PC-3 (cell line): ENCODE results near the gene TCP11. TPM values are rescaled to one million over a fixed set of nuclear protein-coding genes. Genes with fewer than 3 reads are reported as not detected.
"Not testable (repeated sequence)": the region's sequence is repeated elsewhere in the genome, so short reads cannot be mapped to it uniquely, and the experiment has no call there.

Source experiments
- ATAC-seq: fragments of 200-7000 bp; cut with Tn5 transposase; 2 replicates; pipeline ENCODE4 v1.9.1; 2020; ENCODE audit warnings: mild to moderate bottlenecking, moderate library complexity
- BruUV-seq: library from RNA; stranded (reverse); fragments of 400-500 nt; replicated peaks from 2 replicates; lab custom pipeline; 2021; lab: Mats Ljungman, UMichigan
- CTCF ChIA-PET: fragments of 300-600 bp; sonication (Branson Sonifier 250); formaldehyde crosslinking; loops from one replicate; lab custom pipeline; 2022; ENCODE audit warnings: antibody characterized with exemption; lab: Charles Lee
- POLR2A ChIA-PET: fragments of 300-600 bp; sonication (Branson Sonifier 250); formaldehyde crosslinking; loops from one replicate; lab custom pipeline; 2022; ENCODE audit warnings: antibody characterized with exemption; ENCODE audit not compliant: unreplicated experiment; lab: Charles Lee
- DNase-seq: peaks from one replicate; pipeline ENCODE4 v3.0.0-alpha.2; 2015
- H2AFZ ChIP-seq: fragments of 300-600 bp; sonication (generic); 2 replicates; pipeline ENCODE4 v1.6.0; 2016; ENCODE audit warnings: antibody characterized with exemption, low read length
- H3F3A ChIP-seq: fragments of 300-600 bp; sonication (generic); one replicate; pipeline ENCODE4 v1.6.0; 2017; ENCODE audit warnings: antibody characterized with exemption, low read length, control low read depth, mild to moderate bottlenecking; ENCODE audit not compliant: unreplicated experiment
- H3K27ac ChIP-seq: fragments of 300-600 bp; sonication (generic); 2 replicates; pipeline ENCODE4 v1.5.1; 2016; ENCODE audit warnings: mild to moderate bottlenecking, low read length
- H3K27me3 ChIP-seq: fragments of 300-600 bp; sonication (generic); 2 replicates; pipeline ENCODE4 v1.6.1; 2016; ENCODE audit warnings: low read length, mixed read lengths
- H3K36me3 ChIP-seq: fragments of 300-600 bp; sonication (generic); 2 replicates; pipeline ENCODE4 v1.6.1; 2016; ENCODE audit warnings: low read depth, mixed run types, low read length, mixed read lengths
- H3K4me1 ChIP-seq: fragments of 300-600 bp; sonication (generic); 2 replicates; pipeline ENCODE4 v1.5.1; 2016; ENCODE audit warnings: low read length; ENCODE audit not compliant: insufficient read depth
- H3K4me2 ChIP-seq: fragments of 300-600 bp; sonication (generic); 2 replicates; pipeline ENCODE4 v1.6.0; 2016; ENCODE audit warnings: low read length
- H3K4me3 ChIP-seq: fragments of 300-600 bp; sonication (generic); 2 replicates; pipeline ENCODE4 v1.5.1; 2016; ENCODE audit warnings: mild to moderate bottlenecking, low read length, mixed read lengths
- H3K79me2 ChIP-seq: fragments of 300-600 bp; sonication (generic); 2 replicates; pipeline ENCODE4 v1.6.1; 2017; ENCODE audit warnings: low read length, mixed read lengths
- H3K9ac ChIP-seq: fragments of 300-600 bp; sonication (generic); 2 replicates; pipeline ENCODE4 v1.6.0; 2016; ENCODE audit warnings: mild to moderate bottlenecking, low read length
- H3K9me2 ChIP-seq: fragments of 300-600 bp; sonication (generic); replicated peaks from 2 replicates; pipeline ENCODE4 v1.6.1; 2016; ENCODE audit warnings: mixed run types, low read length, mixed read lengths
- H3K9me3 ChIP-seq: fragments of 300-600 bp; sonication (generic); 2 replicates; pipeline ENCODE4 v1.6.1; 2016; ENCODE audit warnings: low read length, mixed read lengths
- H4K20me1 ChIP-seq: fragments of 300-600 bp; sonication (generic); 2 replicates; pipeline ENCODE4 v1.6.1; 2016; ENCODE audit warnings: low read length, mixed read lengths
- EZH2 ChIP-seq: fragments of 300-600 bp; sonication (generic); IDR thresholded peaks from one replicate; pipeline ENCODE4 v1.6.1; 2017; ENCODE audit warnings: antibody characterized with exemption, mild to moderate bottlenecking, low read length; ENCODE audit not compliant: unreplicated experiment
- EZH2phosphoT487 ChIP-seq: fragments of 300-600 bp; sonication (generic); IDR thresholded peaks from 2 replicates; pipeline ENCODE4 v1.6.1; 2018; ENCODE audit warnings: mild to moderate bottlenecking, antibody characterized with exemption, low read length, borderline replicate concordance
- intact Hi-C: fragments of 100-400 bp; cut with micrococcal nuclease; formaldehyde crosslinking; loops from 2 replicates; pipeline ENCODE4 v1.9.0; 2023
- total RNA-seq: library from RNA; depleted of rRNA; stranded (reverse); fragments of >200 nt; gene quantifications from 2 replicates; pipeline ENCODE4 v1.2.3, GENCODE V29; 2014
- TF ChIP-seq, protein P1 (sequence below): fragments of 300-600 bp; sonication (generic); conservative IDR thresholded peaks from 2 replicates; pipeline ENCODE4 v1.5.1; 2017; ENCODE audit warnings: antibody characterized with exemption, low read depth, mild to moderate bottlenecking, low read length

The TCP11 gene
- total RNA-seq, 1 experiment from 2014 or later = 1.3 TPM

- ChIA-PET CTCF (no interaction called here), POLR2A (no interaction called here)
- no peaks in the 10 kb centered on the region for H3K4me1 ChIP-seq
- no peak overlapping the region for H3K9ac ChIP-seq
- H3K4me2 ChIP-seq = no peak overlapping the region
- no peaks in the 10 kb centered on the region for H3K9me2 ChIP-seq
- no peaks in the 10 kb centered on the region for H3K9me3 ChIP-seq
- no TSS peak for BruUV-seq
- H3K36me3 ChIP-seq = no peaks in the 10 kb centered on the region
- no peak overlapping the region for H3K27ac ChIP-seq
- TF ChIP-seq EZH2phosphoT487 (no peak), EZH2 (no peak)
- TF ChIP-seq, protein P1, sequence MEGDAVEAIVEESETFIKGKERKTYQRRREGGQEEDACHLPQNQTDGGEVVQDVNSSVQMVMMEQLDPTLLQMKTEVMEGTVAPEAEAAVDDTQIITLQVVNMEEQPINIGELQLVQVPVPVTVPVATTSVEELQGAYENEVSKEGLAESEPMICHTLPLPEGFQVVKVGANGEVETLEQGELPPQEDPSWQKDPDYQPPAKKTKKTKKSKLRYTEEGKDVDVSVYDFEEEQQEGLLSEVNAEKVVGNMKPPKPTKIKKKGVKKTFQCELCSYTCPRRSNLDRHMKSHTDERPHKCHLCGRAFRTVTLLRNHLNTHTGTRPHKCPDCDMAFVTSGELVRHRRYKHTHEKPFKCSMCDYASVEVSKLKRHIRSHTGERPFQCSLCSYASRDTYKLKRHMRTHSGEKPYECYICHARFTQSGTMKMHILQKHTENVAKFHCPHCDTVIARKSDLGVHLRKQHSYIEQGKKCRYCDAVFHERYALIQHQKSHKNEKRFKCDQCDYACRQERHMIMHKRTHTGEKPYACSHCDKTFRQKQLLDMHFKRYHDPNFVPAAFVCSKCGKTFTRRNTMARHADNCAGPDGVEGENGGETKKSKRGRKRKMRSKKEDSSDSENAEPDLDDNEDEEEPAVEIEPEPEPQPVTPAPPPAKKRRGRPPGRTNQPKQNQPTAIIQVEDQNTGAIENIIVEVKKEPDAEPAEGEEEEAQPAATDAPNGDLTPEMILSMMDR = no peak
- no peak for ATAC-seq
- no peaks in the 10 kb centered on the region for H4K20me1 ChIP-seq
- no peaks in the 10 kb centered on the region for H3F3A ChIP-seq
- H3K27me3 ChIP-seq = no peaks in the 10 kb centered on the region
- no peak overlapping the region for H2AFZ ChIP-seq
- no peak for DNase-seq
- no peak overlapping the region for H3K4me3 ChIP-seq
- no peaks in the 10 kb centered on the region for H3K79me2 ChIP-seq
- intact Hi-C loops = no loop called here
Measured at GRCh38 chr6:35108309-35108885, 32.7 kb downstream of the TCP11 start.

DNA sequence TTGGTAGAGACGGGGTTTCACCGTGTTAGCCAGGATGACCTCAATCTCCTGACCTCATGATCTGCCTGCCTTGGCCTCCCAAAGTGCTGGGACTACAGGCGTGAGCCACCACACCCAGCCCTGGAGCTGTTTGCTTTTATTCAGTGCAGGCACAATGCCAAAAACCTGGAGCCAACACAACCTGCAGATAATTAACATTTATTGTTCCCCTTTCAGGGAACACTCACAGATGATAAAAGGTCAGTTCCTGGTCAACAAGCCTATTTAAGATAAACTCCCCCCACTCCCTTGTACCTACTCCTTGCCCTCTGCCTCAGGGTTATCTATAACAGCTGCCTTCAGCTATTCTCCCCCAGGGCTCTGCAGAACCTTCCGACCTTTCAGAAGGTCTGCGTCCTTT, 33.4 kb downstream of the TCP11 start:
- H3K9ac ChIP-seq, H3K9me3 ChIP-seq, H3K4me1 ChIP-seq, H3K79me2 ChIP-seq, H4K20me1 ChIP-seq, H3K4me2 ChIP-seq, H3K27me3 ChIP-seq, H3K27ac ChIP-seq, CTCF ChIA-PET, POLR2A ChIA-PET, H3K36me3 ChIP-seq, H3F3A ChIP-seq, BruUV-seq, H3K9me2 ChIP-seq, H2AFZ ChIP-seq, DNase-seq, ATAC-seq, H3K4me3 ChIP-seq, intact Hi-C loops: not testable (repeated sequence)

DNA sequence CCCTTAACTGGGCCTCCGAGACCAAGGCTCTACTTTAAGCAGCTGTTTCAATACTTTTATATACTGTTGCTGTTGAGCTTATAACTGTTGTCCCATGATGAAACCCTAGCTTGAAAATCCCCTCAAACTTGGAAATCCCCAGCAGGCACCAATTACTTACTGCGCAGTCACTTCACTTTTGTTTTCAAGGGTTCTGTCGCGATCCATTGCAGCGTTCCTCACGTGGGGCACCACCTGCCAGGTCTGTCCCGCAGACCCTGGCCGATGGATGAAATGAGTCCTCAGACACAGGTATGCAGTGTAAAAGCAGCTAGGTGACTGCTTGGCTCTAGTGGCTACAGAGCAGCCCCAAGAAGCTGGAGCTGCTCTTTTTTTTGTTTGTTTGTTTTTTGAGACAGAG, 33.9 kb downstream of the TCP11 start:
- intact Hi-C loops, H3K27ac ChIP-seq, H3K79me2 ChIP-seq, H3F3A ChIP-seq, H3K4me3 ChIP-seq, H2AFZ ChIP-seq, H3K4me2 ChIP-seq, ATAC-seq, H3K36me3 ChIP-seq, H3K9me3 ChIP-seq, H3K27me3 ChIP-seq, H3K9ac ChIP-seq, DNase-seq, CTCF ChIA-PET, H3K9me2 ChIP-seq, POLR2A ChIA-PET, H4K20me1 ChIP-seq, H3K4me1 ChIP-seq, BruUV-seq: not testable (repeated sequence)

DNA sequence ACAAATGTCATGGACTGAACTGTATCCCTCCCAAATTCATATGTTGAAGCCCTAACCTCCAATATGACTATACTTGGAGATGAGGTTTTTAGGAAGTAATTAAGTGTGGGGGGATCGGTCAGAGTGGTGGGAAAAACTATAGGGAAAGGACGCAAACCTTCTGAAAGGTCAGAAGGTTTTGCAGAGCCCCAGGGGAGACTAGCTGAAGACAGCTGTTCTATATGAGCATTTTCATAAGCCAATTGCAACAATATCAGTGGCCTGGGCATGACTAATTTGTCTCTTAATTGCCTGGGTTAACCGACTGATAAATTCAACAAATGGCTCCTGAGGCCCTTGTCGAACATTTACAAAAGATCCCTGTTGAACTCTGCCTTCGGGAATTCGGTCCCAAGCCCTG, 35.1 kb downstream of the TCP11 start:
- H3K9ac ChIP-seq, H3K4me1 ChIP-seq, H3K27me3 ChIP-seq, H3K4me2 ChIP-seq, CTCF ChIA-PET, H3K36me3 ChIP-seq, DNase-seq, H3F3A ChIP-seq, H3K9me2 ChIP-seq, H2AFZ ChIP-seq, POLR2A ChIA-PET, H3K4me3 ChIP-seq, H3K27ac ChIP-seq, ATAC-seq, H3K9me3 ChIP-seq, intact Hi-C loops, H3K79me2 ChIP-seq, BruUV-seq, H4K20me1 ChIP-seq: not testable (repeated sequence)
